CD4-positive, alpha-beta memory T cell (primary cell): Measurements from ENCODE around the gene ZRANB3. TPM values are rescaled to one million over a fixed set of nuclear protein-coding genes. Genes with fewer than 3 reads are reported as not detected.

Experiments used
- CTCF ChIA-PET: fragments of 350-600 bp; sonication (Branson Sonifier 250); formaldehyde crosslinking; loops from one replicate; lab custom pipeline; 2021; ENCODE audit warnings: inconsistent platforms; ENCODE audit not compliant: partially characterized antibody; lab: Charles Lee
- POLR2A ChIA-PET: fragments of 350-600 bp; sonication (Branson Sonifier 250); formaldehyde crosslinking; loops from one replicate; lab custom pipeline; 2021; ENCODE audit not compliant: partially characterized antibody; lab: Charles Lee
- DNase-seq, 5 donors: peaks; one replicate each; pipeline versions ENCODE4 v3.0.0 to v3.0.0-alpha.2; 2020 to 2022; ENCODE audit warnings: mixed read lengths in 1 of 5
- H3K27ac ChIP-seq: one replicate; pipeline ENCODE4 v1.7.0; 2013; ENCODE audit warnings: low read depth, low read length
- H3K27me3 ChIP-seq: 2 replicates; pipeline ENCODE4 v1.7.0; 2013; ENCODE audit warnings: mild to moderate bottlenecking, low read length, moderate library complexity; ENCODE audit not compliant: insufficient read depth
- H3K36me3 ChIP-seq: 2 replicates; pipeline ENCODE4 v1.7.0; 2013; ENCODE audit warnings: mild to moderate bottlenecking, low read length, moderate library complexity; ENCODE audit not compliant: insufficient read depth
- H3K4me1 ChIP-seq: 2 replicates; pipeline ENCODE4 v1.7.0; 2013; ENCODE audit warnings: mild to moderate bottlenecking, low read length, moderate library complexity; ENCODE audit not compliant: insufficient read depth
- H3K4me3 ChIP-seq, 2 donors: one replicate each; pipeline ENCODE4 v1.7.0; 2013; ENCODE audit warnings: low read length in 2 of 2, mild to moderate bottlenecking in 1 of 2
- H3K9me3 ChIP-seq, 2 donors: one replicate each; pipeline ENCODE4 v1.7.0; 2013; ENCODE audit warnings: low read length in 2 of 2, control low read depth in 1 of 2; ENCODE audit not compliant: control insufficient read depth in 1 of 2
- H3K27ac Mint-ChIP-seq, 7 donors: one replicate each; pipeline ENCODE4 v1.8.0; 2020 to 2021; ENCODE audit warnings: mixed read lengths in 7 of 7, mild to moderate bottlenecking in 6 of 7, inconsistent platforms in 3 of 7, moderate library complexity in 3 of 7
- H3K27me3 Mint-ChIP-seq, 2 donors: one replicate each; pipeline ENCODE4 v1.8.0; 2020 to 2021; ENCODE audit warnings: mixed read lengths in 2 of 2
- H3K36me3 Mint-ChIP-seq, 2 donors: one replicate each; pipeline ENCODE4 v1.8.0; 2020 to 2021; ENCODE audit warnings: mixed read lengths in 2 of 2, inconsistent platforms in 1 of 2, mild to moderate bottlenecking in 1 of 2
- H3K4me1 Mint-ChIP-seq, 4 donors: one replicate each; pipeline ENCODE4 v1.8.0; 2020 to 2021; ENCODE audit warnings: mixed read lengths in 4 of 4, mild to moderate bottlenecking in 1 of 4
- H3K4me3 Mint-ChIP-seq, 8 donors: one replicate each; pipeline ENCODE4 v1.8.0; 2020 to 2021; ENCODE audit warnings: mixed read lengths in 8 of 8, mild to moderate bottlenecking in 7 of 8, moderate library complexity in 6 of 8, inconsistent platforms in 3 of 8
- H3K9me3 Mint-ChIP-seq, 8 donors: one replicate each; pipeline ENCODE4 v1.8.0; 2020 to 2021; ENCODE audit warnings: mixed read lengths in 8 of 8, mild to moderate bottlenecking in 5 of 8, inconsistent platforms in 3 of 8, moderate library complexity in 1 of 8
- intact Hi-C: fragments of 100-400 bp; cut with micrococcal nuclease; formaldehyde crosslinking; loops from one replicate; pipeline ENCODE4 v1.15.1; 2023
- polyA plus RNA-seq, 2 donors: library from polyadenylated mRNA; unstranded; fragments of 300-500 nt; fragmentation: Illumina TruSeq; gene quantifications; one replicate each; pipeline ENCODE4 v1.2.3, GENCODE V29; 2021
- total RNA-seq, 2 experiments: library from RNA; stranded (reverse); gene quantifications; one replicate each; pipeline ENCODE4 v1.2.3, GENCODE V29; 2021

ZRANB3 gene
- total and polyA plus RNA-seq, 4 experiments from 2014 or later, result 2.3 to 5.0 (median 3.4) TPM

- Mint-ChIP-seq H3K4me3 (no peak overlapping the region), H3K9me3 (peaks cover 0 to 3% (median 0%) of the 10 kb centered on the region in 8 donors), H3K27ac (no peak overlapping the region), H3K27me3 (no peaks in the 10 kb centered on the region), H3K36me3 (peaks cover 0 to 4% of the 10 kb centered on the region in 2 donors), H3K4me1 (no peaks in the 10 kb centered on the region)
- no peaks in the 10 kb centered on the region for H3K9me3 ChIP-seq
- ChIA-PET POLR2A (no interaction called here), CTCF (no interaction called here)
- no peak overlapping the region for H3K4me3 ChIP-seq
- intact Hi-C loops, result no loop called here
- H3K4me1 ChIP-seq, result no peaks in the 10 kb centered on the region
- no peak overlapping the region for H3K27ac ChIP-seq
- no peaks in the 10 kb centered on the region for H3K36me3 ChIP-seq
- no peaks in the 10 kb centered on the region for H3K27me3 ChIP-seq
- no peak for DNase-seq
Measured at GRCh38 chr2:135258193-135258592, 272.8 kb downstream of the ZRANB3 start.

GRCh38 chr2:135257383-135258090 lies 273.5 kb downstream of the ZRANB3 start:
- Mint-ChIP-seq H3K36me3 (peaks cover 0 to 4% of the 10 kb centered on the region in 2 donors), H3K27ac (no peak overlapping the region), H3K4me1 (no peaks in the 10 kb centered on the region), H3K27me3 (no peaks in the 10 kb centered on the region), H3K4me3 (no peak overlapping the region), H3K9me3 (peaks cover 0 to 3% (median 2%) of the 10 kb centered on the region in 8 donors)
- H3K4me1 ChIP-seq, result no peaks in the 10 kb centered on the region
- intact Hi-C loops, result no loop called here
- H3K27me3 ChIP-seq, result no peaks in the 10 kb centered on the region
- no peaks in the 10 kb centered on the region for H3K9me3 ChIP-seq
- no peaks in the 10 kb centered on the region for H3K36me3 ChIP-seq
- POLR2A ChIA-PET, result no interaction called here
- no peak for DNase-seq
- H3K4me3 ChIP-seq, result no peak overlapping the region
- CTCF ChIA-PET, result no interaction called here
- no peak overlapping the region for H3K27ac ChIP-seq

DNA sequence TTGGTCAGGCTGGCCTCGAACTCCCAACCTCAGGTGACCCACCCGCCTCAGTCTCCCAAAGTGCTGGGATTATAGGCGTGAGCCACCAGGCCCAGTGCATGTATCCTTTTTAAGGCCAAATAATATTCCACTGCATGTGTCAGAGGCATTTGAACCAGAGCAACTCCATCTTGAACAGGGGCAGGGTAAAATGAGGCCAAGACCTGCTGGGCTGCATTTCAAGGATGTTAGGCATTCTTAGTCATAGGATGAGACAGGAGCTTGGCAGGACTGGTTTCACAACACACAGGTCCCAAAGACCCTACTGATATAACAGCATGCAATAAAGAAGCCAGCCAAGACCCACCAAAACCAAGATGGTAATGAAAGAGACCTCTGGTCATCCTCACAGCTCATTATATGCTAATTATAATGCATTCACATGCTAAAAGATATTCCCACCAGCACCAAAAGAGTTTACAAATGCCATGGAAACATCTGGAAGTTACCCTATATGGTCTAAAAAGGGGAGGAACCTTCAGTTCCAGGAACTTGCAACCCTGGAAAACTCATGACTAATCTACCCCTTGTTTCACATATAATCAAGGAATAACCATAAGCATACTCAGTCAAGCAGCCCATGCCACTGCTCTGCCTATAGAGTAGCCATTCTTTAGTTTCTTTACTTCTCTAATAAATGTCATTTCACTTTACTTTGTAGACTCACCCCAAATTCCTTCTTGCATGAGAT lies 274.3 kb downstream of the ZRANB3 start:
- H3K36me3 ChIP-seq, result no peaks in the 10 kb centered on the region
- Mint-ChIP-seq H3K36me3 (peaks cover 0 to 4% of the 10 kb centered on the region in 2 donors), H3K4me3 (no peak overlapping the region), H3K27me3 (no peaks in the 10 kb centered on the region), H3K9me3 (peaks cover 0 to 5% (median 3%) of the 10 kb centered on the region in 8 donors), H3K4me1 (no peaks in the 10 kb centered on the region), H3K27ac (no peak overlapping the region)
- CTCF ChIA-PET, result no interaction called here
- no peaks in the 10 kb centered on the region for H3K9me3 ChIP-seq
- no peak overlapping the region for H3K4me3 ChIP-seq
- no peaks in the 10 kb centered on the region for H3K27me3 ChIP-seq
- no peak overlapping the region for H3K27ac ChIP-seq
- POLR2A ChIA-PET, result no interaction called here
- no peak for DNase-seq
- intact Hi-C loops, result no loop called here
- H3K4me1 ChIP-seq, result no peaks in the 10 kb centered on the region

- CTCF ChIA-PET, result no interaction called here
- Histone ChIP-seq H3K4me1 (no peaks in the 10 kb centered on the region), H3K36me3 (no peaks in the 10 kb centered on the region), H3K4me3 (no peak overlapping the region), H3K27ac (no peak overlapping the region), H3K9me3 (no peaks in the 10 kb centered on the region), H3K27me3 (no peaks in the 10 kb centered on the region)
- no peak for DNase-seq
- no peaks in the 10 kb centered on the region for H3K4me1 Mint-ChIP-seq
- POLR2A ChIA-PET, result no interaction called here
- H3K36me3 Mint-ChIP-seq, result peaks cover 2 to 12% of the 10 kb centered on the region in 2 donors
- intact Hi-C loops, result no loop called here
- no peak overlapping the region for H3K27ac Mint-ChIP-seq
- no peak overlapping the region for H3K4me3 Mint-ChIP-seq
- peaks cover 2 to 17% (median 12%) of the 10 kb centered on the region in 8 donors for H3K9me3 Mint-ChIP-seq
- H3K27me3 Mint-ChIP-seq, result no peaks in the 10 kb centered on the region
Measured at GRCh38 chr2:135255208-135255607, 275.8 kb downstream of the ZRANB3 start.

DNA sequence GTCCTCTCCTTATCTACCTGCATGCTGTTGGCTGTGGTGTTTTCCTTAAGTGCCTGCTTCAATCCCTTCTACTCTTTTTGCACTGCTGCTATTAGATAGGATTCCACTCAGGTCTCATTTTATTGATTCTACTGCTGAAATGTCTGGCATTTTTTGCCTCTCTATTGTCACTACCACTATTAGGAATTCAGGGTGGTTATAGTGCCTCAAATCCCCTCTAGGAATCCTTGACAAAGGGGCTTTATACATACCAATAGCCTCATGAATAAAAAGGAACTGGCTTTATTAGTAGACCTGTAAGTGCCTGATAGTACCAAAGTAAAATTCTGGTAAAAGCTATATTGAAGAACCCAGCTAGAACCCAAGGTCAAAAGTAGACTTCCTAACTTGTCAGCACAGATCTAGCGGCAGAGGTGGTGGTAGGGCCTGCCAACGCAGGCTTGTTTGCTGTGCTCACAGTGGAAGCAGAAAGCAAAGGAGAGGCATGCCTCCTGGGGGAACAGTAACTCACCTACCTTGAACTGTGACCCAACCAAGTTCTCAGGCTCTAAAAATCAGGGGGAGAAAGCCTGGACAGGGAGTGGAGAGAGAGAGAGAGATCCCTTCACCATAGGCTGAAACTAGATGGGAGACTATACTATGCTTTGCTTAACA lies 278.1 kb downstream of the ZRANB3 start:
- Mint-ChIP-seq H3K9me3 (peaks cover 3 to 26% (median 20%) of the 10 kb centered on the region in 8 donors), H3K4me3 (no peak overlapping the region), H3K4me1 (no peaks in the 10 kb centered on the region), H3K36me3 (peaks cover 6 to 22% of the 10 kb centered on the region in 2 donors), H3K27ac (no peak overlapping the region), H3K27me3 (no peaks in the 10 kb centered on the region)
- H3K4me1 ChIP-seq, result no peaks in the 10 kb centered on the region
- no peaks in the 10 kb centered on the region for H3K36me3 ChIP-seq
- no peaks in the 10 kb centered on the region for H3K9me3 ChIP-seq
- no peaks in the 10 kb centered on the region for H3K27me3 ChIP-seq
- intact Hi-C loops, result no loop called here
- ChIA-PET CTCF (no interaction called here), POLR2A (no interaction called here)
- no peak for DNase-seq
- no peak overlapping the region for H3K4me3 ChIP-seq
- H3K27ac ChIP-seq, result no peak overlapping the region

DNA sequence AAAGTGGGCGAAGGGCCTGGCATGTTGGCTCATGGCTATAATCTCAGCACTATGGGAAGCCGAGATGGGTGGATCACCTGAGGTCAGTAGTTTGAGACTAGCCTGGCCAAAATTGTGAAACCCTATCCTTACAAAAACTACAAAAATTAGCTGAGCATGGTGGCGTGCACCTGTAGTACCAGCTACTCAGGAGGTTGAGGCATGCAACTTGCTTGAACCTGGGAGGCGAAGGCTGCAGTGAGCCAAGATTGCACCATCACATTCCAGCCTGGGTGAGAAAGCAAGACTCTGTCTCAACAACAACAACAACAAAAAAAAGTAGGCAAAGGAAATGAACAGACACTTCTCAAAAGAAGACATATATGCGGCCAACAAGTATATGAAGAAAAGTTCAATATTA lies 282.4 kb downstream of the ZRANB3 start:
- Mint-ChIP-seq H3K9me3 (peaks cover 3 to 26% (median 20%) of the 10 kb centered on the region in 8 donors), H3K27ac (no peak overlapping the region)
- POLR2A ChIA-PET, result no interaction called here

GRCh38 chr2:135246711-135247270 lies 284.2 kb downstream of the ZRANB3 start:
- no peak overlapping the region for H3K27ac Mint-ChIP-seq
- Histone ChIP-seq H3K4me1 (no peaks in the 10 kb centered on the region), H3K27ac (no peak overlapping the region), H3K27me3 (no peaks in the 10 kb centered on the region), H3K9me3 (no peaks in the 10 kb centered on the region), H3K36me3 (no peaks in the 10 kb centered on the region), H3K4me3 (no peak overlapping the region)
- intact Hi-C loops, result no loop called here
- H3K36me3 Mint-ChIP-seq, result peaks cover 6 to 18% of the 10 kb centered on the region in 2 donors
- H3K4me1 Mint-ChIP-seq, result peaks cover 0 to 4% (median under 1%) of the 10 kb centered on the region in 4 donors
- POLR2A ChIA-PET, result no interaction called here
- H3K4me3 Mint-ChIP-seq, result no peak overlapping the region
- H3K27me3 Mint-ChIP-seq, result no peaks in the 10 kb centered on the region
- H3K9me3 Mint-ChIP-seq, result peaks cover 0 to 22% (median 17%) of the 10 kb centered on the region in 8 donors
- CTCF ChIA-PET, result interaction anchor here (1.1 kb wide), 1 partner anchor 16 kb away, joined by 4 read pairs; no protein-coding TSS in a partner anchor
- DNase-seq, result no peak

More for the DNA sequence above, 282.4 kb downstream of the ZRANB3 start:
- DNase-seq, result no peak
- Mint-ChIP-seq H3K36me3 (peaks cover 6 to 18% of the 10 kb centered on the region in 2 donors), H3K4me3 (no peak overlapping the region), H3K27me3 (no peaks in the 10 kb centered on the region), H3K4me1 (peaks cover 0 to 4% (median under 1%) of the 10 kb centered on the region in 4 donors)
- Histone ChIP-seq H3K27ac (no peak overlapping the region), H3K36me3 (no peaks in the 10 kb centered on the region), H3K4me3 (no peak overlapping the region), H3K27me3 (no peaks in the 10 kb centered on the region), H3K4me1 (no peaks in the 10 kb centered on the region), H3K9me3 (no peaks in the 10 kb centered on the region)
- CTCF ChIA-PET, result no interaction called here
- intact Hi-C loops, result no loop called here
